Parathyroid adenoma (tissue), 2 donors: ENCODE results near the gene CCL4.

Experiments
- H2AFZ ChIP-seq: fragments of 300-600 bp; sonication (generic); one replicate; pipeline ENCODE4 v1.7.0; 2017; ENCODE audit warnings: antibody characterized with exemption, mild to moderate bottlenecking
- H3K27ac ChIP-seq: fragments of 300-600 bp; sonication (generic); one replicate; pipeline ENCODE4 v1.7.0; 2017
- H3K27me3 ChIP-seq: fragments of 300-600 bp; sonication (generic); one replicate; pipeline ENCODE4 v1.7.0; 2017; ENCODE audit warnings: low read length; ENCODE audit not compliant: control insufficient read depth, insufficient read depth
- H3K36me3 ChIP-seq: fragments of 300-600 bp; sonication (generic); one replicate; pipeline ENCODE4 v1.7.0; 2017; ENCODE audit warnings: low read length; ENCODE audit not compliant: control insufficient read depth, insufficient read depth
- H3K4me1 ChIP-seq: fragments of 300-600 bp; sonication (generic); one replicate; pipeline ENCODE4 v1.7.0; 2017; ENCODE audit warnings: control low read depth
- H3K4me2 ChIP-seq: fragments of 300-600 bp; sonication (generic); one replicate; pipeline ENCODE4 v1.7.0; 2017; ENCODE audit warnings: low read length
- H3K4me3 ChIP-seq: fragments of 300-600 bp; sonication (generic); one replicate; pipeline ENCODE4 v1.7.0; 2017; ENCODE audit warnings: low read depth, low read length
- H3K79me2 ChIP-seq: fragments of 300-600 bp; sonication (generic); one replicate; pipeline ENCODE4 v1.7.0; 2017; ENCODE audit warnings: control low read depth
- H3K9ac ChIP-seq: fragments of 300-600 bp; sonication (generic); one replicate; pipeline ENCODE4 v1.7.0; 2017; ENCODE audit warnings: mild to moderate bottlenecking
- H3K9me3 ChIP-seq: fragments of 300-600 bp; sonication (generic); one replicate; pipeline ENCODE4 v1.7.0; 2017; ENCODE audit warnings: low read length; ENCODE audit not compliant: control insufficient read depth
- CTCF ChIP-seq: fragments of 300-600 bp; sonication (generic); IDR thresholded peaks from one replicate; pipeline ENCODE4 v1.7.0; 2017; ENCODE audit warnings: antibody characterized with exemption, mild to moderate bottlenecking
- donor health status: primary hyperparathyroidism.

The CCL4 gene

DNA sequence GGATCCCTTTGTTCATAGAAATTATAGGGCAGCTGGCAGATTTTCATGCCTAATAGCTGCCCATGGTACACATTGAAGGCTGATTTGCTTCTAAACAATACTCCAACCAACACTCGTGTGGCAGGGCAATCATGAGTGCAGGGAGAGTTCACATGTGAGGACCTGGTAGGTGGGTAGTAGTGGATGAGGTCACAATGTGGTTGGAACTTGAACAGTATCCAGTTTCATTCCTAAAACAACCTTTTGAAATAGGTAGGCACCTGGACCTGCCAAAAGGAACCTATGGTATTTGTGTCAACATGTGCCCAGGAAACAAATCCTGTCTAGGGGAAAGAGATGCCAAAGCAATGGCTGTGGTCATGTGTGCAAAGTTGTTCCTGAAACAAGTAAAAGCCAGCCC, 32.8 kb downstream of the CCL4 start:
- H3K27ac ChIP-seq = no peak overlapping the region
- no peaks in the 10 kb centered on the region for H3K9me3 ChIP-seq
- no peaks in the 10 kb centered on the region for H3K27me3 ChIP-seq
- no peaks in the 10 kb centered on the region for H3K36me3 ChIP-seq
- no peak for TF ChIP-seq CTCF
- no peak overlapping the region for H3K4me3 ChIP-seq
- no peak overlapping the region for H3K4me2 ChIP-seq
- H3K9ac ChIP-seq = no peak overlapping the region
- no peak overlapping the region for H2AFZ ChIP-seq
- H3K4me1 ChIP-seq = peaks cover 12% of the 10 kb centered on the region
- H3K79me2 ChIP-seq = no peaks in the 10 kb centered on the region

DNA sequence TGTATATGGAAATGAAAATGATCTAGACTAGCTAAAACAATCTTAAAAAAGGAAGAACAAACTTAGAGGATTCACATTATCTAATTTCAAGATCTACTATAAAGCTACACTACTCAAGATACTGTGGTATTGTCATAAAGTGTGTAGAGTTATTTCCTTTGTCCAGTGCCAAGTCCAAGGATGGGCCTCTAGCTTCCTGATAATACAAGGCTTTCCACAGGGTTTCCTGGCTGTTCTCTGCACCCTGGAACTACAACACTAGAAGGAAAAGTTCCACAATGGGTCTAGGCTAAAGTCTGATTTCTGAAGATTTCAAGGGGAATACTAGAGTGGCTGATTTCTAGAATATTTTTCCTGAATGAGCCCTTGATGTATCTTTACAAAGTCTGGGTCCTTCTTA, 38.6 kb downstream of the CCL4 start:
- H3K27ac ChIP-seq = no peak overlapping the region
- H3K4me3 ChIP-seq = no peak overlapping the region
- H3K79me2 ChIP-seq = no peaks in the 10 kb centered on the region
- TF ChIP-seq CTCF = no peak
- H2AFZ ChIP-seq = no peak overlapping the region
- no peak overlapping the region for H3K4me2 ChIP-seq
- no peaks in the 10 kb centered on the region for H3K9me3 ChIP-seq
- no peaks in the 10 kb centered on the region for H3K4me1 ChIP-seq
- H3K27me3 ChIP-seq = no peaks in the 10 kb centered on the region
- H3K36me3 ChIP-seq = no peaks in the 10 kb centered on the region
- H3K9ac ChIP-seq = no peak overlapping the region

DNA sequence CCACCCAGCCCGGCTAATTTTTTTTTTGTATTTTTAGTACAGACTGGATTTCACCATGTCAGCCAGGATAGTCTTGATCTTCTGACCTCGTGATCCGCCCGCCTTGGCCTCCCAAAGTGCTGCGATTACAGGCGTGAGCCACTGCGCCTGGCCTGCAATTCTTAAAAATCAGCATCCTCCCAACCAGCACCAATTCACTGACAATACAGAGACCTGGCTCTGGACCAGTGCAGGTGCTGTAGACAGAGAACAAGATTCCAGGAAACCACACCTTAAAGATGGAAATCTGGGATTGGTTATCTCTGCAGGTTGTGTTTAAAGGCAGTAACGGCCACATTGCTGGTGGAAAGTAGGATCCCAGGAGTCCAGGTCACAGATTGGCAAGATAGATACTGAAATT, 39.2 kb downstream of the CCL4 start:
- Histone ChIP-seq H3K27ac (no peak overlapping the region), H3K36me3 (no peaks in the 10 kb centered on the region), H2AFZ (no peak overlapping the region), H3K9ac (no peak overlapping the region), H3K4me1 (no peaks in the 10 kb centered on the region), H3K4me2 (no peak overlapping the region), H3K4me3 (no peak overlapping the region), H3K9me3 (no peaks in the 10 kb centered on the region), H3K79me2 (no peaks in the 10 kb centered on the region), H3K27me3 (no peaks in the 10 kb centered on the region)
- TF ChIP-seq CTCF = no peak

DNA sequence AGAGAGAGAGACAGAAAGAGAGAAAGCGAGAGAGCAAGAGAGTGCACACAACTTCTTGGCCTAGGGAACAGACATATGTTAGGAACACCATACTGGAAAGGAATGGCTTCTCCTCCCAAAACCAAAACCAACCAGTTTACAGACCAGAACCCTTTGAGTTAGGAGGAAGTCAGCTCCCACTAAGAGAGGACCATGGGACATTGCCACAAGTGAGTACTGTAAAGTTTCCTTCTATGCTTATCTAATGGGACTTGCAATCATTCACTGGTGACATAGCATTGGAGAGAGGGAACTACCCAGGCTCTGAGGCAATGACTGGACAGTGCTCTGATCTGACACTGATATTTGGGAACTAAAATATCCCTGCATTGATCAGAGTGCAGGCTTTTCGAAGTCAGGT, 40.4 kb downstream of the CCL4 start:
- Histone ChIP-seq H3K79me2 (no peaks in the 10 kb centered on the region), H3K27ac (no peak overlapping the region), H3K4me3 (no peak overlapping the region), H3K36me3 (no peaks in the 10 kb centered on the region), H3K9ac (no peak overlapping the region), H3K27me3 (no peaks in the 10 kb centered on the region), H3K4me1 (no peaks in the 10 kb centered on the region), H2AFZ (no peak overlapping the region), H3K9me3 (no peaks in the 10 kb centered on the region), H3K4me2 (no peak overlapping the region)
- no peak for TF ChIP-seq CTCF

DNA sequence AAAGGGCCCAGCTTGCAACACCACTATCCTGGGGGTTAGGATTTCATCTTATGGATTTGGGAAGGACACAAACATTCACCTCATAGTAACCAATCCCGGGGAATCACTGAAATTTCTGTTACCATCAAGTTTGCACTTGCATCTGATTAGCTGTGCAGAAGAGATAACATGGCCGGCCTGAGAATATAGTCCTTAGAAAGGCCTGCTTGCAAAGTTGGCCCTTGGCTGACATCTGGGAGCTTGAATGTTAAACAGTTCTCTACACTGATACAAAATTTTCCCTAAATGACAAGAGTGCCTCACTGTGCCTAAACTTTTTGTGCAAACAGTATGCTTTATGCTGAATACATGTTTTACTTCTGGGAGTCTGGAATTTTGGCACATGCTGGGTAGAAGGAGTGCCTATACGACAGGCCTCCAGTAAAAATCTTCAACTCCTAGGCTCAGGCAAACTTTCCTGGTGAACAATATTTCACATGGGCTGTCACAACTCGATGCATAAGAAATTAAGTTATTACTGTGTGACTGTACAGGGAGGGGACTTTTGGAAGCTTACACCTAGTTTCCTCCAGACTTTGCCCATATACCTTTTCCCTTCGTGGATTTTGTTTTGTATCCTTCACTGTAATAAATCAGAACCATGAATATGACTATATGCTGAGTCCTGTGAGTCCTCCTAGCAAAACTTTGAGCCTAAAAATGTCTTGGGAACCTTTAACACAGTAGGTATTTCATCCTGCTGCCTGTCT, 41.5 kb downstream of the CCL4 start:
- Histone ChIP-seq H3K36me3 (no peaks in the 10 kb centered on the region), H3K4me2 (no peak overlapping the region), H3K27me3 (no peaks in the 10 kb centered on the region), H3K9me3 (no peaks in the 10 kb centered on the region), H2AFZ (no peak overlapping the region), H3K4me1 (no peaks in the 10 kb centered on the region), H3K79me2 (no peaks in the 10 kb centered on the region), H3K4me3 (no peak overlapping the region), H3K9ac (no peak overlapping the region), H3K27ac (no peak overlapping the region)
- TF ChIP-seq CTCF = no peak
